T-helper 1 cell (primary cell): ENCODE results near the gene ZNG1F.
"Not testable (repeated sequence)": the region's sequence is repeated elsewhere in the genome, so short reads cannot be mapped to it uniquely, and the experiment has no call there.

Experiments
- DNase-seq, 5 donors: peaks; one replicate each; pipeline ENCODE4 v3.0.0-alpha.2; 2012 to 2020
- total RNA-seq, 4 donors: gene quantifications; one replicate each; lab custom pipeline; 2026; lab: John Stamatoyannopoulos, UW

The ZNG1F gene
- total RNA-seq = 1.9 to 5.6 (median 2.1) reads per million in 4 donors

DNA sequence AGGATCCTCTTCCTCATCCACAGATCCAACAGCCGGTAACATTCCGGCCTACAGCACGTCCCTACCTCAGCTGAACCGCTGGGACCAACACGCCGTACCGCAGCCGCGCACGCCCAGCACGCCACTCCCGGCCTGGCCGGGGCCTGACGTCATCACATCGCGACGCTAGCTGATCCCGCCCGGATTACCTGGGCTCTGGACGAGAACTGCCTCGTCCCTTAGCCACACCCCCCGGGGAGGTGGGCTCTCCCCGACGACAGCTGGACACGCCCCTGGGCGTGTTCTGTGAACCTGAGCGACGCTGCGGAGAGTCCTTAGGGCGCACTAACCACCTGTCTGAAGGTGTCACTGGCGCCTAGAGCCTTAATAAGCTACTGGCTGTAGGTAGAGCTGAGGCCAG is at the start of gene ZNG1F:
TSS of gene ZNG1F (minus strand) at position 101 of the 400 bp plus-strand sequence. CDS start at position 42, 59 bp downstream.
- DNase-seq = not testable (repeated sequence)

DNA sequence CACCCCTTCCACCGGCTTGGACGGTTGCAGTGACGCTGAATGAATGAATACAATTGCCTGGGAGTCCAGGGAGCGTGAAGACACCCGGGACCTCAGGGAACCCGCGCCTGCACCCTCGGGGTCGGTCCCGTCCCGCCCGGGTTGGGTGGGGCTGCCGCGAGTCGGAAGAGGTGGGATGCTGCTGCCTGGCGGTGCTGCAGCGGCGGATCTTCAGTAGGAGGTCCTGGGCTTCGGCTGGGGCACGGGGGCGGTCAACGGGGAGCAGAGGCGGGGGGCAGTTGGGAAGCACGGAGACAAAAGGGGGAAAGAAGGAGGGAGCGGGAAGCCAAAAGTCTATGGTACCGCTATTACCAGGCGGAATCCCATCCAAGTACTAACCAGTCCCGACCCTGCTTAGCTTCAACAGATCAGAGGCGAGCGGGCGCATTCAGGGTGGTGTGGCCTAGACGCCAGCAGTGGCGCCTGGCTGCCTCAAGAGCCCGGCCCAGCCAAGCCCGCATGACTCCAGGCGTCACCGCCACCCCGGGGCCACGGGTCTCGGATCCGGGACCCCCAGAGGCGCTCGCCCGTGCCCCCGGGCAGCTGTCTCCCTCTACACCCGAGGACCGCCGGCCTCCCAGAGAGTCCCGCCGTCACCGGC is 48.1 kb upstream of the ZNG1F start:
- DNase-seq = peak in 2 of 5 donors; percentile 15 to 25

GRCh38 chr9:41236486-41237109 is 47.5 kb upstream of the ZNG1F start:
- not testable (repeated sequence) for DNase-seq

DNA sequence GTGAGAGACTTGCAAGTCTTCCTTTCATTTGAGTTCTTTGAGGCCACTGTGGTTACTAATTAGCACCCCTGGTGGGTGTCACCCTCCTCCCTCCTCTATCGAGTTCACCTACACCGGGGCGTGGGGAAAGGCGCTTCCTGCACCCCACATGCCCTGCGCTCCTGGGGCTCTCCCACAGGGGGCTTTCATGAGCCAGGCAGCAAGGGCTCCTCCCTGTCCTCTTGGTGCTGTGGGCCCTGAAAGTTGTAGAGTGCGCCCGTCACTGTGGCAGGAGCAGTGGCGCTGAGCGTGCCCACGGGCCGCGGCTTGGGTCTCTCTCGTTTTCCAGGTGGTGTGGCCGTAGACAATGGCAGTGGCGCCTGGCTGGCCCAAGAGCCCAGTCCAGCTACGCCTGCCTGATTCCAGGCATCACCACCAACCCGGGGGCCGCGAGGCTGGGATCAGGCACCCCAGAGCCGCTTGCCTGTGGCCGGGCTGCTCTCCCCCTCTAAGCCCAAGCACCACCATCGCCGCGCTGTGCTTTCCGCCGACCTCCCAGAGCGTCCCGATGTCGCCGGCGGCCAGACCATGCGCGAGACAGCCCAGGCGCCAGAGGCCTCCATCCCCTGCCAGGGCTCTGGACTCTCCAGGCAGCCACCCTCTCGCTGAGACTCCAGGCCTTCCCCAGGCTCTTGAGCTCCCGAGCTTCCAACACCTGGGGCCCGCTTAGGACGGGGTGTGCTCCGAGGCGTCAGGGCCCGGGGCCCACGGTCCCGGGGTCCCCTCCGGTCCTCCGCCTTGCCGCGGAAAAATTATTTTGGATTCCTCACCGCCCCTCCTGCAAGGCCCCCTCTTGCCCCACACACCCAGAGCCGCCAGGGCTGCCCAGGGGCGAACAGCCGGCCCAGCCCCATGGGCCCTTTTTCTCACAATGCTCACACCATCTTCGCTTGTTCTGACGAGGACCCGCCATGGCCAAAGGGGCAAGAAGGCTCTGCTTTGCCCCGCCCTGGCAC is 46.0 kb upstream of the ZNG1F start:
- DNase-seq = peak in 4 of 5 donors; percentile 11 to 73 (median 36)

GRCh38 chr9:41234221-41234620 is 45.1 kb upstream of the ZNG1F start:
- DNase-seq = not testable (repeated sequence)

DNA sequence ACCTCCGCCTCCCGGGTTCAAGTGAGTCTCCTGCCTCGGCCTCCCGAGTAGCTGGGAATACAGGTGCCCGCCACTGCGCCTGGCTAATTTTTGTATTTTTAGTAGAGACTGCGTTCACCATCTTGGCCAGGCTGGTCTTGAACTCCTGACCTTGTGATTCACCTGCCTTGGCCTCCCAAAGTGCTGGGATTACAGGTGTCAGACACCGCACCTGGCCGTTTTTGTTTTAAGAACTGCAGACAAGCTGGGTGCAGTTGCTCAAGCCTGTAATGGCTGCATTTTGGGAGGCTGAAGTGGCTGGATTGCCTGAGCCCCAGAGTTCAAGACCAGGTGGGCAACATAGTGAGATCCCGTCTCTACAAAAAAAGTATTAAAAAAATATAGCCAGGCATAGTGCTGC is 43.2 kb upstream of the ZNG1F start:
- DNase-seq = not testable (repeated sequence)

DNA sequence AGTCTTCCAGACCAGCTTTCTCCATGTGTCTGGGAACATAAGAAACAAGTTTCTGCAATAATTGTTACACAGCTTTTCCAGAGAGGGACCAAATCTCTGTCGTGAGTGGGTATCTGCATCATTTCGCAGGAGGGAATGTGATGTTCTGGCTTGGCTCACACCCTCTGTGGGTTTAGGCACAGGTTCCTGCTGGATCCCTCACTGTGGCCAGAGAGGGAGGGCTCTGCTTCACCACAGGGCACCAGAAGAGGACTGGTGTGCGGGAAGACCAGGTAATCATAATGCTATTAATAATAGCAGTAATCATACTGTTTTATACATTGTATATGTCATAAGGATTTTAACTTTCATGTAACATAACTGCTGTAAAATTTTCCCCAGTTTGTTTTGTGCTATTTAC is 41.3 kb upstream of the ZNG1F start:
- not testable (repeated sequence) for DNase-seq

GRCh38 chr9:41229408-41230401 is 40.6 kb upstream of the ZNG1F start:
- peak in 1 of 5 donors; percentile 27 for DNase-seq

GRCh38 chr9:41219831-41220230 is 30.7 kb upstream of the ZNG1F start:
- DNase-seq = not testable (repeated sequence)

DNA sequence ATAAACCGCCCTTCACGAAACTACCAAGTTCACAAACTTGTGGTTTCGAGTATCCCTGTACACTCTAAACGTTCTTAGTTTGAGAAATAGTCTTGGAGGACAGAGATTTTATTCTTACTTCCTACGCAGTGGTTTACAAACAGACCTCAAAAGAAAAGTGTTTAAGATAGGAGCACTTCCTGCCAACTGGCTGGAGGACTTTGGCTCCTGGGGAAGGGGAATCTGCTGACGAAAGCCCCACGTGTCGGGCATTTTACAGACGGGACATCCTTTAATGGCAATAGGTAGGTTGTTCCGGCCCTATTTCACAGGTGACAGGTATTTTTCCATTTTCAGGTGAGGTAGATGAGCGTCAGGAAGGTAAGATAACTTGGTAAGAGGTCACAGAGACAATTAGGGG is 678 bp downstream of the ZNG1F start:
- not testable (repeated sequence) for DNase-seq

- not testable (repeated sequence) for DNase-seq
These were observed 14.1 kb downstream of the ZNG1F start for GRCh38 chr9:41174994-41175393.

DNA sequence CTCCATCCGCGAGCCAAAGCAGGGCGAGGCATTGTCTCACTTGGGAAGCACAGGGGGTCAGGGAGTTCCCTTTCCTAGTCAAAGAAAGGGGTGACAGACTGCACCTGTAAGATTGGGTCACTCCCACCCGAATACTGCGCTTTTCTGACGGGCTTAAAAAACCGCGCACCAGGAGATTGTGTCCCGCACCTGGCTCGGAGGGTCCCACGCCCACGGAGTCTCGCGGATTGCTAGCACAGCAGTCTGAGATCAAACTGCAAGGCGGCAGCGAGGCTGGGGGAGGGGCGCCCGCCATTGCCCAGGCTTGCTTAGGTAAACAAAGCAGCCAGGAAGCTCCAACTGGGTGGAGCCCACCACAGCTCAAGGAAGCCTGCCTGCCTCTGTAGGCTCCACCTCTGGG is 39.0 kb downstream of the ZNG1F start:
- not testable (repeated sequence) for DNase-seq

- not testable (repeated sequence) for DNase-seq
These were observed 47.2 kb downstream of the ZNG1F start for GRCh38 chr9:41141878-41142277.

DNA sequence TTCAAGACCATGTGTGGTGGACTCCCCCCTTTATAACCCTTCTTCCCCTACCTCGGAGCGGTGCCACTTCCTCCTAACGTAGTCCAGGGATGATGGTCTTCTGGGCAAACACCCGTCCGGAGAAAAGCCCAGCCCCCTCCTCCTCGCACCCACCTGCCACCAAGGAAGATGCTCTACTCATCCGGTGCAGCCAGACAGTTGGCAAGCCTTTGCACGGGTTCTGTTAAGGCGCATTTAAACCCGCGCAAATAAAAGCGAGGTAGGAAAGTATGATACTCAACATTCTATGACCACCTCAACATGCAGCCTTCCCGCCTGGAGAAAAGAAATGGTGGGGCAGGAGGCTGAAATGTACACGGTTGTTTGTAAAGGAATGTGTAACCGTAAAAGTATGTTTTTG is 60.5 kb downstream of the ZNG1F start, which contains the start of gene FOXD4L6:
TSS of gene FOXD4L6 (minus strand) at position 101 of the 400 bp plus-strand sequence. CDS start 298 bp downstream, outside the sequence.
- not testable (repeated sequence) for DNase-seq

GRCh38 chr9:41126746-41127446 is 62.2 kb downstream of the ZNG1F start:
- not testable (repeated sequence) for DNase-seq

GRCh38 chr9:41125936-41126335 is 63.2 kb downstream of the ZNG1F start:
- not testable (repeated sequence) for DNase-seq

- DNase-seq = not testable (repeated sequence)
These were observed 63.9 kb downstream of the ZNG1F start for GRCh38 chr9:41125109-41125658.

DNA sequence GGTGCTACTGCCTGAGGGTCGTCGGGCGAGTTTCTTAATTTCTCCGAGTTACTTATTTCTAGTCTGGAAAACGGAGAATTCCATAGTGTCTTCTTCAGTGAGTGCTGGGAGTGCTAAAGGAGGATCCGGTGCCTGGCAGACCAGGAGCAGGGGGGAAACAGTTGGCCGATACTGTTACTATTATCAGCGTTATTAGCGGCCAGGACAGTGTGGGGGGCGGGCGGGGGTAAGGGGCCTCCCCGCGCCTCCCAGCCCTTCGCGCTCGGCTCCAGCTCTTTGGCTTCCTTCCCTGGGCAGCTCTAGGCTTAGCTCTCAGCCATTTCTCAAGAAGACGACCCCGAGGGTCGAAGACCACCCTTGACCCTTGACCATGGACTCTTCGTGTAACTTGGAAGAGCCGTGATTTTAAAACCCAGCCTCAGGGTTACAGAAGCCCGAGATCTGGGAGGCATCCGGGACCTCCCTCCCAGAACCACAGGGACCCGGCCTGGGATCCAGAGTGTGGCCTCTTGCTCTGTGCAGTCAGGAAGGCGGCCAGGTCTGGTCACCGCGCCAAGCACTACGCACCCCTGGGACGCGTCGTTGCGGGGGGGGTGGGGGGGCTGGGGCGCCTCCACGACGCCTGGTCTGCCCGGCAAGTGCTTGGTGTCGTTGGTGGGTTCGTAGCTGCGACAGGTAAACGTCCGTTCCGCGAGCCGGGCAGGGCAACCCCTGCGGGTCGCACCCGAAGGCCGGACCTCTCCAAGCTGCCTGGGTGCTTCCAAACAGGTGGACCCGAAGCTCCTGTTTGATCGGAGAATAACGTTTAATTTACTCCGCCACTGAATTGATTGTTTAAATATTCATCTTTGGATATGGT is 64.6 kb downstream of the ZNG1F start:
- not testable (repeated sequence) for DNase-seq

DNA sequence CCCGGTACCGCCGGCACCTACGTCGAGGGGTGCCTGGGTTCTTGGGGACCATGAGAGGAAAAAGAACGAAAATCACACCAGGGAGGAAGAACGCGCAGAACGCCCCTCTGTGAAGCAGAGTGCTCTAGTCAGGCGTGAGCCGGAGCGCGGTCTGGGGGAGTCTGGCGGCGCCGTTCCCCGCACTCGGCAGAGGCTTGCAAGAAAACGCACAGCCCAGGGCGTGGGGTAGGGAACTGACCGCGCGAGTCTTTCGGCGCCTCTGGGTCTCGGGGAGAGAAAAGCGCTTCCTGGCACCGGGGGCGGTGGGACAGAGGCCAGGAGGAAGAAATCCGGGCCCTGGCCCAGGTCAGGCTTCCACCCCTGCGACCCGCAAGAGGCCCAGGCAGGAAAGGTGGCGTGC is 65.3 kb downstream of the ZNG1F start:
- DNase-seq = not testable (repeated sequence)
